CD4-positive, alpha-beta memory T cell (primary cell): ENCODE data around the gene MEN1. TPM values are rescaled to one million over a fixed set of nuclear protein-coding genes. Genes with fewer than 3 reads are reported as not detected.

ENCODE experiments used
- CTCF ChIA-PET: fragments of 350-600 bp; sonication (Branson Sonifier 250); formaldehyde crosslinking; loops from one replicate; lab custom pipeline; 2021; ENCODE audit warnings: inconsistent platforms; ENCODE audit not compliant: partially characterized antibody; lab: Charles Lee
- POLR2A ChIA-PET: fragments of 350-600 bp; sonication (Branson Sonifier 250); formaldehyde crosslinking; loops from one replicate; lab custom pipeline; 2021; ENCODE audit not compliant: partially characterized antibody; lab: Charles Lee
- DNase-seq, 5 donors: peaks; one replicate each; pipeline versions ENCODE4 v3.0.0 to v3.0.0-alpha.2; 2020 to 2022; ENCODE audit warnings: mixed read lengths in 1 of 5
- H3K27ac ChIP-seq: one replicate; pipeline ENCODE4 v1.7.0; 2013; ENCODE audit warnings: low read depth, low read length
- H3K27me3 ChIP-seq: 2 replicates; pipeline ENCODE4 v1.7.0; 2013; ENCODE audit warnings: mild to moderate bottlenecking, low read length, moderate library complexity; ENCODE audit not compliant: insufficient read depth
- H3K36me3 ChIP-seq: 2 replicates; pipeline ENCODE4 v1.7.0; 2013; ENCODE audit warnings: mild to moderate bottlenecking, low read length, moderate library complexity; ENCODE audit not compliant: insufficient read depth
- H3K4me1 ChIP-seq: 2 replicates; pipeline ENCODE4 v1.7.0; 2013; ENCODE audit warnings: mild to moderate bottlenecking, low read length, moderate library complexity; ENCODE audit not compliant: insufficient read depth
- H3K4me3 ChIP-seq, 2 donors: one replicate each; pipeline ENCODE4 v1.7.0; 2013; ENCODE audit warnings: low read length in 2 of 2, mild to moderate bottlenecking in 1 of 2
- H3K9me3 ChIP-seq, 2 donors: one replicate each; pipeline ENCODE4 v1.7.0; 2013; ENCODE audit warnings: low read length in 2 of 2, control low read depth in 1 of 2; ENCODE audit not compliant: control insufficient read depth in 1 of 2
- H3K27ac Mint-ChIP-seq, 7 donors: one replicate each; pipeline ENCODE4 v1.8.0; 2020 to 2021; ENCODE audit warnings: mixed read lengths in 7 of 7, mild to moderate bottlenecking in 6 of 7, inconsistent platforms in 3 of 7, moderate library complexity in 3 of 7
- H3K27me3 Mint-ChIP-seq, 2 donors: one replicate each; pipeline ENCODE4 v1.8.0; 2020 to 2021; ENCODE audit warnings: mixed read lengths in 2 of 2
- H3K36me3 Mint-ChIP-seq, 2 donors: one replicate each; pipeline ENCODE4 v1.8.0; 2020 to 2021; ENCODE audit warnings: mixed read lengths in 2 of 2, inconsistent platforms in 1 of 2, mild to moderate bottlenecking in 1 of 2
- H3K4me1 Mint-ChIP-seq, 4 donors: one replicate each; pipeline ENCODE4 v1.8.0; 2020 to 2021; ENCODE audit warnings: mixed read lengths in 4 of 4, mild to moderate bottlenecking in 1 of 4
- H3K4me3 Mint-ChIP-seq, 8 donors: one replicate each; pipeline ENCODE4 v1.8.0; 2020 to 2021; ENCODE audit warnings: mixed read lengths in 8 of 8, mild to moderate bottlenecking in 7 of 8, moderate library complexity in 6 of 8, inconsistent platforms in 3 of 8
- H3K9me3 Mint-ChIP-seq, 8 donors: one replicate each; pipeline ENCODE4 v1.8.0; 2020 to 2021; ENCODE audit warnings: mixed read lengths in 8 of 8, mild to moderate bottlenecking in 5 of 8, inconsistent platforms in 3 of 8, moderate library complexity in 1 of 8
- intact Hi-C: fragments of 100-400 bp; cut with micrococcal nuclease; formaldehyde crosslinking; loops from one replicate; pipeline ENCODE4 v1.15.1; 2023
- polyA plus RNA-seq, 2 donors: library from polyadenylated mRNA; unstranded; fragments of 300-500 nt; fragmentation: Illumina TruSeq; gene quantifications; one replicate each; pipeline ENCODE4 v1.2.3, GENCODE V29; 2021
- total RNA-seq, 2 experiments: library from RNA; stranded (reverse); gene quantifications; one replicate each; pipeline ENCODE4 v1.2.3, GENCODE V29; 2021

The MEN1 gene
- total and polyA plus RNA-seq, 4 experiments from 2014 or later = 22.4 to 42.7 (median 41.7) TPM

- Mint-ChIP-seq H3K27me3 (no peaks in the 10 kb centered on the region), H3K4me3 (peak overlapping the region; percentile 5 to 83 (median 68)), H3K27ac (peak overlapping the region; percentile 93 to 99 (median 94)), H3K9me3 (no peaks in the 10 kb centered on the region), H3K36me3 (peaks cover 28 to 41% of the 10 kb centered on the region in 2 donors), H3K4me1 (peaks cover 58 to 95% (median 75%) of the 10 kb centered on the region in 4 donors)
- Histone ChIP-seq H3K9me3 (no peaks in the 10 kb centered on the region), H3K4me3 (no peak overlapping the region), H3K36me3 (peaks cover 35% of the 10 kb centered on the region), H3K4me1 (peaks cover 96% of the 10 kb centered on the region), H3K27ac (peak overlapping the region; percentile 70), H3K27me3 (no peaks in the 10 kb centered on the region)
- intact Hi-C loops = loop anchor here (1.0 kb wide), 1 partner anchor 26 kb away; the partner anchor contains the start of gene EHD1
- peak in 1 of 5 donors; percentile 53 for DNase-seq
- POLR2A ChIA-PET = interaction anchor here (0.9 to 28.8 kb wide), 7 partner anchors 9 to 244 kb away, joined by 3 to 2105 read pairs (median 10); partner anchors contain the start of genes EHD1, PPP2R5B, RASGRP2 and SF1
- CTCF ChIA-PET = interaction anchor here (3.8 to 29.7 kb wide), 3 partner anchors 9 to 35 kb away, joined by 23 to 1245 read pairs (median 78); partner anchors contain the start of gene EHD1
Measured at GRCh38 chr11:64851831-64852351, 41.5 kb upstream of the MEN1 start.

- H3K4me3 ChIP-seq = no peak overlapping the region
- ChIA-PET POLR2A (interaction anchor here (0.9 to 28.8 kb wide), 10 partner anchors 9 to 266 kb away, joined by 3 to 2105 read pairs (median 6); partner anchors contain the start of genes EHD1, MEN1, PPP2R5B and RASGRP2), CTCF (interaction anchor here (1.2 to 29.7 kb wide), 4 partner anchors 10 to 35 kb away, joined by 6 to 1245 read pairs (median 15); partner anchors contain the start of gene EHD1)
- no peaks in the 10 kb centered on the region for H3K27me3 Mint-ChIP-seq
- H3K4me1 ChIP-seq = peaks cover 90% of the 10 kb centered on the region
- intact Hi-C loops = loop anchor here (1.0 kb wide), 2 partner anchors 8 to 27 kb away; partner anchors contain the start of gene EHD1
- peaks cover 52 to 89% (median 69%) of the 10 kb centered on the region in 4 donors for H3K4me1 Mint-ChIP-seq
- H3K27ac ChIP-seq = peak overlapping the region; percentile 70
- peaks cover 27% of the 10 kb centered on the region for H3K36me3 ChIP-seq
- H3K9me3 ChIP-seq = no peaks in the 10 kb centered on the region
- DNase-seq = peak in 3 of 5 donors; percentile 52 to 84 (median 62)
- H3K27ac Mint-ChIP-seq = peak overlapping the region; percentile 93 to 99 (median 94)
- no peaks in the 10 kb centered on the region for H3K9me3 Mint-ChIP-seq
- no peaks in the 10 kb centered on the region for H3K27me3 ChIP-seq
- H3K36me3 Mint-ChIP-seq = peaks cover 28 to 36% of the 10 kb centered on the region in 2 donors
- peak overlapping the region in 6 of 8 donors; percentile 13 to 83 (median 72) for H3K4me3 Mint-ChIP-seq
Measured at GRCh38 chr11:64850979-64851567, 40.7 kb upstream of the MEN1 start.

GRCh38 chr11:64849598-64850356 is 39.4 kb upstream of the MEN1 start:
- H3K4me1 Mint-ChIP-seq = peaks cover 45 to 83% (median 63%) of the 10 kb centered on the region in 4 donors
- H3K4me3 Mint-ChIP-seq = peak overlapping the region in 1 of 8 donors; percentile 52
- H3K27ac ChIP-seq = peak overlapping the region; percentile 24
- peaks cover 83% of the 10 kb centered on the region for H3K4me1 ChIP-seq
- ChIA-PET CTCF (interaction anchor here (1.2 to 29.7 kb wide), 9 partner anchors 11 to 332 kb away, joined by 3 to 1245 read pairs (median 11); partner anchors contain the start of genes ARL2, CAPN1, EHD1 and SF1), POLR2A (interaction anchor here (1.2 to 28.8 kb wide), 11 partner anchors 10 to 270 kb away, joined by 3 to 2105 read pairs (median 4); partner anchors contain the start of genes EHD1, MEN1, RASGRP2 and TM7SF2)
- no peaks in the 10 kb centered on the region for H3K27me3 Mint-ChIP-seq
- H3K9me3 Mint-ChIP-seq = no peaks in the 10 kb centered on the region
- no peaks in the 10 kb centered on the region for H3K27me3 ChIP-seq
- H3K27ac Mint-ChIP-seq = peak overlapping the region in 6 of 7 donors; percentile 51 to 99 (median 71)
- H3K36me3 Mint-ChIP-seq = peaks cover 18 to 25% of the 10 kb centered on the region in 2 donors
- H3K4me3 ChIP-seq = no peak overlapping the region
- H3K9me3 ChIP-seq = no peaks in the 10 kb centered on the region
- peaks cover 18% of the 10 kb centered on the region for H3K36me3 ChIP-seq
- intact Hi-C loops = loop anchor here (1.0 to 5.0 kb wide), 2 partner anchors 10 to 228 kb away; no protein-coding TSS in a partner anchor
- no peak for DNase-seq

GRCh38 chr11:64848826-64849597 is 38.7 kb upstream of the MEN1 start:
- H3K27me3 Mint-ChIP-seq = no peaks in the 10 kb centered on the region
- H3K27me3 ChIP-seq = no peaks in the 10 kb centered on the region
- H3K27ac Mint-ChIP-seq = peak overlapping the region; percentile 55 to 99 (median 90)
- intact Hi-C loops = loop anchor here (5.0 kb wide), 1 partner anchor 228 kb away; no protein-coding TSS in a partner anchor
- no peaks in the 10 kb centered on the region for H3K9me3 ChIP-seq
- no peaks in the 10 kb centered on the region for H3K9me3 Mint-ChIP-seq
- H3K4me3 ChIP-seq = no peak overlapping the region
- H3K4me3 Mint-ChIP-seq = peak overlapping the region in 2 of 8 donors; percentile 50 to 55
- H3K27ac ChIP-seq = peak overlapping the region; percentile 24
- POLR2A ChIA-PET = interaction anchor here (0.9 to 28.8 kb wide), 14 partner anchors 9 to 273 kb away, joined by 3 to 2105 read pairs (median 6); partner anchors contain the start of genes EHD1, FAU, MRPL49 and PPP2R5B
- peaks cover 42 to 77% (median 57%) of the 10 kb centered on the region in 4 donors for H3K4me1 Mint-ChIP-seq
- peak in 1 of 5 donors; percentile 54 for DNase-seq
- peaks cover 10% of the 10 kb centered on the region for H3K36me3 ChIP-seq
- peaks cover 11 to 18% of the 10 kb centered on the region in 2 donors for H3K36me3 Mint-ChIP-seq
- peaks cover 78% of the 10 kb centered on the region for H3K4me1 ChIP-seq
- CTCF ChIA-PET = interaction anchor here (1.2 to 29.7 kb wide), 13 partner anchors 9 to 332 kb away, joined by 3 to 1245 read pairs (median 5); partner anchors contain the start of genes ARL2, BATF2, CAPN1 and EHD1

- H3K27ac ChIP-seq = peak overlapping the region; percentile 24
- CTCF ChIA-PET = interaction anchor here (0.9 to 29.7 kb wide), 20 partner anchors 8 to 333 kb away, joined by 3 to 1245 read pairs (median 4); partner anchors contain the start of genes ARL2, BATF2, CAPN1 and EHD1
- no peaks in the 10 kb centered on the region for H3K9me3 ChIP-seq
- H3K27ac Mint-ChIP-seq = peak overlapping the region; percentile 55 to 99 (median 90)
- POLR2A ChIA-PET = interaction anchor here (0.9 to 28.8 kb wide), 13 partner anchors 8 to 274 kb away, joined by 3 to 2105 read pairs (median 6); partner anchors contain the start of genes ARL2, EHD1, FAU and MRPL49
- H3K9me3 Mint-ChIP-seq = no peaks in the 10 kb centered on the region
- H3K4me1 Mint-ChIP-seq = peaks cover 40 to 76% (median 56%) of the 10 kb centered on the region in 4 donors
- peaks cover 7% of the 10 kb centered on the region for H3K36me3 ChIP-seq
- H3K4me1 ChIP-seq = peaks cover 77% of the 10 kb centered on the region
- intact Hi-C loops = loop anchor here (5.0 kb wide), 1 partner anchor 229 kb away; no protein-coding TSS in a partner anchor
- H3K27me3 ChIP-seq = no peaks in the 10 kb centered on the region
- DNase-seq = no peak
- peaks cover 7 to 12% of the 10 kb centered on the region in 2 donors for H3K36me3 Mint-ChIP-seq
- no peaks in the 10 kb centered on the region for H3K27me3 Mint-ChIP-seq
- no peak overlapping the region for H3K4me3 ChIP-seq
- peak overlapping the region in 3 of 8 donors; percentile 8 to 55 (median 50) for H3K4me3 Mint-ChIP-seq
Measured at GRCh38 chr11:64848214-64848825, 38.0 kb upstream of the MEN1 start.
